ENCODE measurements around the gene MAP1S. TPM values are rescaled to one million over a fixed set of nuclear protein-coding genes. Genes with fewer than 3 reads are reported as not detected.

The MAP1S gene
- total RNA-seq, 1 donor from 2014 or later: 93.4 TPM

DNA sequence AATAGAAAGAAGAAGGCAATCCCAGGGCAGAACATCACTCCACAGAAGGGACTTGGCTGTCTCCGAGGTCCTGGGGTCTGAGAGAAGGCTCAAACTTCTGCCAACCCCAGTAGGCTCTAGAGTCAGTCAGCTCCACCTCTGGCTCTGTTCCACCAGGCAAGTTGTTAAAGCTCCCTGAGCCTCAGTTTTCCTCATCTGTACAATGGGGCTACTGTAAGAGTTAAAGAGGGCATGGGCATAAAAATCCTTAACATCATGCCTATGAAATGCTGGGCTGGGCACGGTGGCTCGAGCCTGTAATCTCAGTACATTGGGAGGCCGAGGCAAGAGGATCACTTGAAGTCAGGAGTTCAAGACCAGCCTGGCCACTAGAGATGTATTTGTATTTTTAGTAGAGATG, 36.2 kb upstream of the MAP1S start:
- Mint-ChIP-seq H3K4me1 (peaks cover 18% of the 10 kb centered on the region), H3K27me3 (ENCODE audit: low read depth) (peaks cover 77% of the 10 kb centered on the region), H3K9me3 (no peaks in the 10 kb centered on the region), H3K4me3 (no peak overlapping the region), H3K36me3 (ENCODE audit: low read depth) (no peaks in the 10 kb centered on the region), H3K27ac (ENCODE audit: unreplicated experiment) (no peak overlapping the region)
- TF ChIP-seq, protein P1, sequence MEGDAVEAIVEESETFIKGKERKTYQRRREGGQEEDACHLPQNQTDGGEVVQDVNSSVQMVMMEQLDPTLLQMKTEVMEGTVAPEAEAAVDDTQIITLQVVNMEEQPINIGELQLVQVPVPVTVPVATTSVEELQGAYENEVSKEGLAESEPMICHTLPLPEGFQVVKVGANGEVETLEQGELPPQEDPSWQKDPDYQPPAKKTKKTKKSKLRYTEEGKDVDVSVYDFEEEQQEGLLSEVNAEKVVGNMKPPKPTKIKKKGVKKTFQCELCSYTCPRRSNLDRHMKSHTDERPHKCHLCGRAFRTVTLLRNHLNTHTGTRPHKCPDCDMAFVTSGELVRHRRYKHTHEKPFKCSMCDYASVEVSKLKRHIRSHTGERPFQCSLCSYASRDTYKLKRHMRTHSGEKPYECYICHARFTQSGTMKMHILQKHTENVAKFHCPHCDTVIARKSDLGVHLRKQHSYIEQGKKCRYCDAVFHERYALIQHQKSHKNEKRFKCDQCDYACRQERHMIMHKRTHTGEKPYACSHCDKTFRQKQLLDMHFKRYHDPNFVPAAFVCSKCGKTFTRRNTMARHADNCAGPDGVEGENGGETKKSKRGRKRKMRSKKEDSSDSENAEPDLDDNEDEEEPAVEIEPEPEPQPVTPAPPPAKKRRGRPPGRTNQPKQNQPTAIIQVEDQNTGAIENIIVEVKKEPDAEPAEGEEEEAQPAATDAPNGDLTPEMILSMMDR (conservative IDR thresholded peaks at IDR 0.05): no peak
- no peak for DNase-seq (ENCODE audit: low read depth, low spot score)

DNA sequence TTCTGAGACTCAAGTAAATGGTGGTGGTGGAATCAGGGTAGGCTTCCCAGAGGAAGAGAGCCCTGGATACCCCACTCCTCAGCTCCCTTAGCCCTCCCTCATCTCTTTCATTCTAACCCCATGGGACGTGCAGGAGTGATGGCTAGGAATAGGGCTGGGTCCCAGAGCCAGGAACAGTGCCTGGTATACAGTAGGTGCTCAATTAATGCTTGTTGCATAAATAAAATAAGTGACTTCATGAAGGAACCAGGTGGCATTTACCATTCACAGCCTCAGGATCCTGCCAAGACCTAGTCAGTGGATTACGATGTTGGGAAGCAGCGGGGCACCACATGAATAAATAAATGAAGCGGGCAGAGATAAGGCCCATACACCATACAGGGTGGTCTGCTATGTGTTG, 35.0 kb upstream of the MAP1S start:
- Mint-ChIP-seq H3K27ac (ENCODE audit: unreplicated experiment) (peak overlapping the region; percentile 40), H3K4me1 (peaks cover 23% of the 10 kb centered on the region), H3K9me3 (no peaks in the 10 kb centered on the region), H3K36me3 (ENCODE audit: low read depth) (no peaks in the 10 kb centered on the region), H3K27me3 (ENCODE audit: low read depth) (peaks cover 77% of the 10 kb centered on the region), H3K4me3 (no peak overlapping the region)
- TF ChIP-seq, protein P1 (conservative IDR thresholded peaks at IDR 0.05): no peak
- no peak for DNase-seq (ENCODE audit: low read depth, low spot score)

DNA sequence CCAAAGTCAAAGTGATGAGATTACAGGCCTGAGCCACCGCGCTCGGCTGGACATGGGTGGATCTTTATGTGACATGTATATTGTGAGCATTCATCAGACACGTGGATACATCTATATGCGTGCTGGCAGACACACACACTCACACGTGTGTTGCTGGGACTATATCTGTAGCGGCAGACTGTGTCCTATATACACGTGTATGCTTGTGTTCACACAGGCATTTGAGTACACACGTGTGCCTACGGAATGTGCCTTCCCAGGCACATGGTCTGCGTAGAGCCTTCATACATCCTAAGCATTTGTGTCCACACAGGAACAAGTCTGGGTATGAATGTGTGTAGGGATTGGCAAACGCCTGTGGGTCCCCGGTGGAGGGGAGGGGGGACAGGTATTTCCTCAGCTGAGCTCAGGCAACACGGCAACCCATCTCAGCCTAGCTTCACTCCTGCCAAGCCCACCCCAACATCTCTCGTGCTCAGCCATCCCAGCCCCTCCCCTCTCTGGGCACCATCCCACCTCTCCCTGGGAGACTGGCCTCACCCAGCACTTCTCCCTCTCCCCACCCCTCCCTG, 33.7 kb upstream of the MAP1S start:
- H3K4me3 Mint-ChIP-seq: peak overlapping the region; percentile 59
- peaks cover 13% of the 10 kb centered on the region for H3K4me1 Mint-ChIP-seq
- H3K27me3 Mint-ChIP-seq (ENCODE audit: low read depth): peaks cover 69% of the 10 kb centered on the region
- no peak overlapping the region for H3K27ac Mint-ChIP-seq (ENCODE audit: unreplicated experiment)
- H3K9me3 Mint-ChIP-seq: no peaks in the 10 kb centered on the region
- no peak for DNase-seq (ENCODE audit: low read depth, low spot score)
- H3K36me3 Mint-ChIP-seq (ENCODE audit: low read depth): no peaks in the 10 kb centered on the region
- TF ChIP-seq, protein P1 (conservative IDR thresholded peaks at IDR 0.05): no peak

DNA sequence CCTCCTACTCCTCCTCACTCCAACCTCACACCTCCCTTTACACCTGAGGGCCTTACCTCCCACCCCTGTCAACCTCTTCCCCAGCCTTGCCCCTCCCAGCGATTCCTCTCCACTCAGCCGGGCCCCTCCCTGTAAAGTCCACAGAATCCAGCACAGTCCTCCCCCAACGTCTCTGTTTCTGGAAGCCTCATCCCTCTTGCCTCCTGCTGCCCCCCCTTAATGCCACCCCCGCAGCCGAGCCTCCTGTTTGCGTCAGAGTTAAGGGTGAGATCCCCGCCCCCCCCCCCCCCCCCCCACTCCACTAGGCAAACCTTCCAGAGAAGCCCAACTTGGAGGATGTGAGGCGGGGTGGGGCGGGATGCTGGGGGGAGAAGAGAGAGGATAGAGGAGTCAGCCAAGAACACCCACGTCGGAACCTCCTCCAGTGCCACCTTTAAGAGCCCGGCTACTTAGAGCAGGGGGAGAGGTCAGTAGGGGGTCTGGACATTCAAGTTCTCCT, 33.2 kb upstream of the MAP1S start:
- no peaks in the 10 kb centered on the region for H3K36me3 Mint-ChIP-seq (ENCODE audit: low read depth)
- H3K9me3 Mint-ChIP-seq: no peaks in the 10 kb centered on the region
- H3K27ac Mint-ChIP-seq (ENCODE audit: unreplicated experiment): no peak overlapping the region
- TF ChIP-seq, protein P1 (conservative IDR thresholded peaks at IDR 0.05): no peak
- peaks cover 12% of the 10 kb centered on the region for H3K4me1 Mint-ChIP-seq
- H3K4me3 Mint-ChIP-seq: peak overlapping the region; percentile 78
- H3K27me3 Mint-ChIP-seq (ENCODE audit: low read depth): peaks cover 69% of the 10 kb centered on the region
- DNase-seq (ENCODE audit: low read depth, low spot score): no peak

DNA sequence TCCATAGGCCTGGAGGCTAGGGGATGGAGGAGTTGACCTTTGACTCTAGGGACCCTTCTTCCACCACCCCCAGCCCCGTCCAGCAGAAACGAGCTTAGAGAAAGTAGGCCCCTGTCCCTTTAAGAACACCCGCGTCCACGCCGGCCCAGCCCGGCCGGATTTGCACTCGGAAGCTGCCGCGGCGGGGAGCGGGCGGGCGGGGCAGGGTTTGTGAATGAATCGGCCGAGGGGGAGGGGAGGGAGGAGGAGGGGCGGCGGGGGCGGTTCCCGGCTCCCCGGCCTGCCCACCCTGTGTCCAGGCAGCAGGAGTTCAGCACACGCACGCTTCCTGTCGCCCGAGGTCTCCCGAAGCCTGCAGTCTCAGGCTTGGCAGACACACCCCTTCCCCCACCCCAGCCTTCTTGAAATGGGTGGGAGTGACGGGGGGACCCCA, 32.7 kb upstream of the MAP1S start:
- H3K9me3 Mint-ChIP-seq: no peaks in the 10 kb centered on the region
- H3K27ac Mint-ChIP-seq (ENCODE audit: unreplicated experiment): no peak overlapping the region
- no peaks in the 10 kb centered on the region for H3K36me3 Mint-ChIP-seq (ENCODE audit: low read depth)
- H3K27me3 Mint-ChIP-seq (ENCODE audit: low read depth): peaks cover 64% of the 10 kb centered on the region
- TF ChIP-seq, protein P1 (conservative IDR thresholded peaks at IDR 0.05): no peak
- H3K4me1 Mint-ChIP-seq: peaks cover 12% of the 10 kb centered on the region
- peak; percentile 43 for DNase-seq (ENCODE audit: low read depth, low spot score)
- H3K4me3 Mint-ChIP-seq: peak overlapping the region; percentile 78

All from neural crest cell (in vitro differentiated cells).